ENCODE measurements around the gene FMN1. TPM values are rescaled to one million over a fixed set of nuclear protein-coding genes. Genes with fewer than 3 reads are reported as not detected.

Gene FMN1
- polyA plus RNA-seq, 5 donors = 3.1 to 9.4 (median 6.8) TPM

DNA sequence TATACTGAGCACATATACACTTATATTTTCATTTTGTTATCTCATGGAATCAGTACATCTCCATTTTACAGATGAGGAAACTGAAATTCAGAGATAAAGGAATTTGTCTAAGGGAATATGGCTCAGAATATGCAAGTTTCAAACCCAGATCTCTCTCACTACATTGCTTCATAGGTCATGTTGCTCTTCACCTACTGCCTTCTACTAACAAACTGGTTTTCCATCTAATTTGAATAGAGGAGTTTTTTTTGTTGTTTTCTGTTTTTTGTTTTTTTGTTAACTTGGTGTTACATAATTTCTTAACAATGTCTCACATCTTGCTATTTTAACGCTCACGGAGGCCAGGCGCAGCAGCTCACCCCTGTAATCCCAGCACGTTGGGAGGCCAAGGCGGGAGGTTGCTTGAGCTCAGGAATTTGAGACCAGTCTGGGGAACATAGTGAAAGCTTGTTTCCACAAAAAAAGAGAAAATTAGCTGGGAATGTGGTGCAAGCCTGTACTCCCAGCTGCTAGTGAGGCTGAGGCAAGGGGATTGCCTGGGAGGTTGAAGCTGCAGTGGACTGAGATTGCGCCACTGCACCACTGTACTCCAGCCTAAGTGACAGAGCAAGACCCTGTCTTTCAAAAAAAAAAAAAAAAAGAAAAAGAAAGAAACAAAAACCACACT lies 37.0 kb downstream of the FMN1 start:
- DNase-seq = no peak

- DNase-seq = no peak
Measured at GRCh38 chr15:33155691-33156420, 38.7 kb downstream of the FMN1 start.

- no peak for DNase-seq
Measured at GRCh38 chr15:33154351-33155166, 40.0 kb downstream of the FMN1 start.

- DNase-seq = no peak
Measured at GRCh38 chr15:33153548-33153947, 41.0 kb downstream of the FMN1 start.

DNA sequence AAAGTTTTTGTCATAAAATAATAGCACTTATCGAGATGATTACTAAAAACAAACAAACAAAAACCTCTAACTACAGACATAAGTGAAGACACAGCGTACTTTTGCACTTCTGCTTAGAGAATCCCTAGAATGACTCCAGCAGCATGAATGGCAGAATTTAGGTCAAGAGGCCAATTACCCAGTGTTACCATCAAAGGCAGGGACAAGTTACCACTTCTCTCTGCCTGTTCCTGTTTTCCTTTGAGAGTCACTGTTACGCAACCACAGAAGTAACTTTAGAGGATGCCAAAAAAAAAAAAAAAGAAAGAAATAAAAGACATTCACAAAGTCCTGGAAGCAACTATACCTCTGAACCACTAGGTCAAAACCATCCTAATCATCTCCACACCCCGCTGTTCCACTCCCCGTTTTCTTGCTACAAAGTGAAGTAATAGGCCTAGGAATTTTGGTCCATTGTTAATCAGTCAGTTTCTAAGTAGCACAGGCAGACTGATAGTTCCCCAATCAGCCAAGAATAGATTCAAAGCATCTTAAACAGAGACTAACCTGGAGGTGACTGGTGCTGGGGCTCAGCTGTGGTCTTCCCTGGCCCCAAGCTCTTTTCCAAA lies 41.9 kb downstream of the FMN1 start:
- DNase-seq = no peak

GRCh38 chr15:33150971-33151370 lies 43.5 kb downstream of the FMN1 start:
- no peak for DNase-seq

DNA sequence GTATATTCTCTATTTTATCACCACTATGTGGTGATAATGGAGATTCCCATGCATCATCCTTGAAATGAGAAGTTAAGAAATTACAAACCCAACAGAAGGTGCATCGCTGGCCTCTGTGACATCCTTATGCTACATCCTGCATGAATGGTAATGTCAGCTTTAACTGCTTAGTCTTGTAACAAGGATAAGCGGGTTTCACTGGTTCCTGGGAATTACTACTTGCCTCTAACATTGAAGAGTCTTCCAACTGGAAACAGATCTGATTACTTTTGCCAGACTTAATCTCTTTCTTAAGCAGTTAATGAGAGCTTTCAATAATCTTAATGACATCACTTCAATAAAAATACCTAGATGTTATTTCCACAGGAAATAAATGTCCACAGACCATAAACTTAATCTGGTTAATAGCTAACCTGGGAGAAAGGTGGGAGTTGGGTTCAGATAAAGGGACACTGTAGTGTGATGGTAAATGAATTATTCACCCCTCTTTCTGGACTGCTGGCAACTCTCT lies 44.0 kb downstream of the FMN1 start:
- DNase-seq = no peak

DNA sequence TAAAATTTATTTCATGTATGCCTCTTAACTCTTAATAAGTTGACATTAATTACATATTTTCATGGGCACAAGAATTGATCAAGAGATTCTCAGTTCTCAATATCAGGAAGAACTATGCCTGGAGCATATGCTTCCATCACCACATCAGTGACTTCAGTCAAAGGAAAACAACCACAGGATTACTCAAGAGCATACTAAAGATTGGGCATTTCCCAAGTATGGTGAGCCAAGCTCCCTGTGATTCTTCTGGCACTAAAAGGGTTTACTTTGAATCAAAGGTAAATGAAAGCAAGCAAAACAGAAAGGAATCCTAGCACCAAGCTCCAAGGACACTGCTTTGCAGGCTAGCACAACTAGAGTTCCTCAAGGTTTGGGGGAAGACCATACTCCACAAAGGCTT lies 44.6 kb downstream of the FMN1 start:
- no peak for DNase-seq

DNA sequence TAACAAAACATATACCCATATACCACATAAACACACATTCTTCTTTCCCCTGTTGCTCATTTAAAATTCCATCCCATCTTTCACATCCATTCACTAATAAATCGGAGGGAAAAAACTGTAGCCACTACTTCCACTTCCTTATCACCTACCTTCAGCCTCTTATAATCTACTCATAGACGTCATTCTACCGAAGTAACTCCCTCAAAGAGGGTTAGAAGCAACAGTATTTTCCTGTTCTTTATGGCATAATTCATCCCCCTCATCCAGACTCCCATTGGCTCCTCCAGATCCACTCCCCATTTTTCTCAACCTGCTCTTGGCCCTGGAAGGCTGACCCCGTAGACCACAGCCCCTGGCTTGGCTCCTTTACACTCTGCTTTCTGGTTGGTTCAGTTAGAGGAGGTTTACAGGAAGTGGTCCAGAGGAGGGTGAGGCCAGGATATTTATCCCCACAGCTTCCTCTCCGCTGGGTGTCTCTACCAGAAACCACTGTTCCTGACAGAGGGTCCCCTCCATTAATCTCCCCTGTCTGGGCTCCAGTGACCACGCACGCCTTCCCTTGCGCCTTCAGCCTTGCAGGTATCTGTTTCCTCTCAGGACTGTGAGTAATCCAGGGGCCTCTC lies 46.3 kb downstream of the FMN1 start:
- no peak for DNase-seq

GRCh38 chr15:33146051-33146450 lies 48.5 kb downstream of the FMN1 start:
- no peak for DNase-seq

DNA sequence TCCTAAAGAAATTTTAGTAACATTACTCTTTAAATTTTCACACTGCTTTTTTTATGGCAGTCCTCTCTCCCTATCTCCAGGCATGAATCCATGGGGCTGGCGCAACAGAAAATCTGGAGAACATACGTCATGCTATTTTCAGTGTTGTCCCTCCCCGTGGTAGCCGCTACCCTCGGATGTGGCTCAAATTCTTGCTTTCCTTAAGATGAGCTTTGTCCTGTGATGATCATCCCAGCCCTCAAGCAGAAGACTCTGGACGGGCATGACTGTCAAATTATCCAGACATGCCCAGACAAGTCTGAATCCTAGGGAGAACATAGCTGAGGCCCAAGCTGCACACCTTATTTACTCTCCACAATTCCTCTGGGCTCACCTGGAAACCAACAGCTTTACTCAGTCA lies 49.1 kb downstream of the FMN1 start:
- DNase-seq = no peak

GRCh38 chr15:33142708-33143107 lies 51.8 kb downstream of the FMN1 start:
- DNase-seq = no peak

- no peak for DNase-seq
Measured at GRCh38 chr15:33138000-33138399, 56.5 kb downstream of the FMN1 start.

DNA sequence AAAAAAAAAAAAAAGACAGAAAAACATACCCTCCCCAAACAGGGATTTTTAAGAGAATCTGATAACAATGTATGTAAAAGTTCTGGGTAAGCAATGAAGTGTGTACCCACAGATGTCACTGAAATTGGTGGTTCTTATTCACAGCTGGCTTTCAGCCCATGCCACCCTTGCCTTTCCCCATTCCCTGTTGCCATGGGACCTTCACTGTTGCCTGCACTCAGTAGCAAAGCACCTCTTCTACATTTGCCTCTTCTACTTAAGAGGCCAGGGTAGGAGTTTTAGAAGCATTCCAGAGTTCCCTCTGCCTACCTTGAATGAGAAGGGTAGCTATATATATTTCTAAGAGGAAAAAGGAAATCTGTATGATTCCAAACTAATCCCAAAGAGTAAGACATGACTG lies 57.4 kb downstream of the FMN1 start:
- no peak for DNase-seq

GRCh38 chr15:33136353-33136752 lies 58.2 kb downstream of the FMN1 start:
- no peak for DNase-seq

DNA sequence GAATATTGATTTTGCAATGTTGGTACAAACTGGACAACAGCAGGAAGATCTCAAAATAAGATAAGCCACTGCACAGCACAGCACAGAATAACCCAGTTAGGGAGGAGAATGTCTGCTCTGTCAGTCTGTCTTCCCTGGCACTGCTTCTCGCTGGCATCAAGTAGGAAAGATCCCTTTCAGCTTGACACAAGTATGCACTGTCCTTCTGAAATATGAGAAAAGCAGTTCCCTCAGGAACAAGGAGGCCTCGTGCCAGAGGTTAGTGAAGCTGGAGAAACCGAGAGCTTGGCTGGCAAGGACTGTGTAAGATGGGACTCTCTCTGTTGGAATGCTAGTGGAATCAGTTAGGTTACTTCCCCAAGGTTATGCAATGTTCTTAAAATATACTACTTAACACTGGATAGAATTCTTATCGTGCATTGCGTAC lies 59.1 kb downstream of the FMN1 start:
- no peak for DNase-seq

GRCh38 chr15:33132722-33133345 lies 61.7 kb downstream of the FMN1 start:
- peak in 1 of 2 donors; percentile 49 for DNase-seq

GRCh38 chr15:33132233-33132580 lies 62.3 kb downstream of the FMN1 start:
- DNase-seq = no peak

- DNase-seq = no peak
Measured at GRCh38 chr15:33131552-33132232, 62.8 kb downstream of the FMN1 start.

DNA sequence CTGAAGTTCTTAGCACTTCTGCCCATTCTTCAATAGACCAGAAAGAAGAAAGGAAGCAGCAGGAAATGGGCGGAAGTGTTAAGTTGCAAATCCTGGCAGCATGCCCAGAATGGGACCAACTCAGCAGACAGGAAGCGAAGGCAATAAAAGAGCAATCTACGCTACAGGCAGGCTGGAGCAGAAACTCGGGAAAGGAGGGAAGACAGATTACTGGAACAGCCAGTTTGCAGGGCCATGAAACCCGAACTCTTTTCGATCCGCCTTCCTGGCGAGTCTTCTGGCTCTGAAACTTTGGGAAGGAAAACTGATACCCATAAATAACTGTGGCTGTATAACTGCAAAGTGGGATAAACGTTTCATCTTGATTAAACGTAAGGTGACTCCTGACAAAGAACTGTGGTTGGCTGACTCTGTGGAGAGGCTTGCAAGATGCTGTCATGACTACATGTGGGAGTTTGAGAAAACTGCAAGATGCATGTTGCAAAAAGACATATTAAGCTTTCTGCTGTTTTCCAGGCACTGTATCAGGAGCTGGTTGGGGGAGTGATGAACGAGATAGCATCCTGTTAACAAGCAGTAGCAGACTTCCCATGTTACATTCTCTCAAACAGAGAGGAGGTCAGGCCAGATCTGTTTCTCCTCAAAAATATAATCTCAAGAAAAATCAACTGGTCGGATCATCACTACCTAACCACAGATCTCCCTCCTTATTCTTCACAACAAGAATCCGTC lies 67.8 kb downstream of the FMN1 start:
- DNase-seq = peak; percentile 79 to 84
